Activated CD4-positive, alpha-beta T cell treated with anti-CD3 and anti-CD28 coated beads, Interleukin-2, amount 10 ng/mL, durations not matched to agents 24 days and 14 days (primary cell): ENCODE measurements around the gene INSM1. TPM values are rescaled to one million over a fixed set of nuclear protein-coding genes. Genes with fewer than 3 reads are reported as not detected.

Experiments
- DNase-seq: peaks from one replicate; pipeline ENCODE4 v3.0.0; 2022
- H3K27ac Mint-ChIP-seq: one replicate; pipeline ENCODE4 v1.8.0; 2022; ENCODE audit warnings: mild to moderate bottlenecking, mixed read lengths
- H3K27me3 Mint-ChIP-seq: one replicate; pipeline ENCODE4 v1.8.0; 2022; ENCODE audit warnings: mixed read lengths
- H3K36me3 Mint-ChIP-seq: one replicate; pipeline ENCODE4 v1.8.0; 2022; ENCODE audit warnings: low read depth, mild to moderate bottlenecking, mixed read lengths
- H3K4me1 Mint-ChIP-seq: one replicate; pipeline ENCODE4 v1.8.0; 2021; ENCODE audit warnings: mixed read lengths
- H3K4me3 Mint-ChIP-seq: one replicate; pipeline ENCODE4 v1.8.0; 2022; ENCODE audit warnings: mild to moderate bottlenecking, moderate library complexity, mixed read lengths
- H3K9me3 Mint-ChIP-seq: one replicate; pipeline ENCODE4 v1.8.0; 2021; ENCODE audit warnings: mixed read lengths
- intact Hi-C: fragments of 100-400 bp; cut with micrococcal nuclease; formaldehyde crosslinking; loops from one replicate; pipeline ENCODE4 v1.15.1; 2023
- total RNA-seq: library from RNA; stranded (reverse); gene quantifications from 2 replicates; pipeline ENCODE4 v1.2.3, GENCODE V29; 2022

INSM1 gene
- total RNA-seq, 1 donor from 2014 or later, result 46.7 TPM

DNA sequence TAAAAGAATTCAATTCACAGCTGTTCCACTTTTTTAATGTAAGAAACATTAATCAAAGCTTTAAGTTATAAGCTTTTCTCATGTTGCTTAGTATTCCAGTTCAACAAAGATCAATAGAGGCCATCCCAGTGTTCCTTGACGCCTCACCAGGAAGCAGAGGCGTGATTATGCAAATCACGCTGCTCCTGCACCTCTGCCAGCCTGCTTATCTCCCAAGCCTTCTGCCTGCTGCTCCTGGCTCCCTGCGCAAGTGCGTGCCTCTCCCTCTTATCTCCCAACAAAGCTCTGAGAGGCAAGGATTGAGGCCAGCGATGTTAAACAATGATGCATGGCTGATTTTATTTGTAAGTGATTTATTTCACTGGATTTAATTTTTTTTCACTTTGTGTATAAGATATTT is 42.8 kb downstream of the INSM1 start:
- Mint-ChIP-seq H3K36me3 (peaks cover 2% of the 10 kb centered on the region), H3K27ac (no peak overlapping the region), H3K4me3 (peak overlapping the region; percentile 43), H3K9me3 (no peaks in the 10 kb centered on the region), H3K27me3 (no peaks in the 10 kb centered on the region), H3K4me1 (peaks cover 28% of the 10 kb centered on the region)
- no peak for DNase-seq
- intact Hi-C loops, result loop anchor here (5.0 kb wide), 1 partner anchor 38 kb away; no protein-coding TSS in a partner anchor

DNA sequence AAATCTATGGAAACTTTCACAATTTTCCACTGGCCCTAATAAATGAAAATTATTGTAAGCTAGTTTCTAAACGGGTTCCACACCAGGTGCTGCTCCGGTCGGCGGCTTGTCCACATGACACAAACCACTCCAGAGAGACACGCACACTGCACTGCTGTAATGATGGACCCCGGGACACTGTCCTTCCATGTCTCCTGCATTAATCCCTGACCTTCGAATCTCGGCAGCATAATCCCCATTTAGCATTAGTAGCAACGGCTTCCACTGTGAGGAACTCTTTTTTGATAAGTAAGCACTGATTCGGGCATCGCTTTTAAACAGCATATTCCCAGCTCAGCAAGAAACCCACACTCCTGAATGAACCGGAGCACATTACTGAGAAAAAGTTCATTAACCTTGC is 43.5 kb downstream of the INSM1 start:
- Mint-ChIP-seq H3K4me3 (peak overlapping the region; percentile 30), H3K27me3 (no peaks in the 10 kb centered on the region), H3K4me1 (peaks cover 30% of the 10 kb centered on the region), H3K9me3 (no peaks in the 10 kb centered on the region), H3K27ac (peak overlapping the region; percentile 85), H3K36me3 (no peaks in the 10 kb centered on the region)
- intact Hi-C loops, result loop anchor here (5.0 kb wide), 1 partner anchor 39 kb away; no protein-coding TSS in a partner anchor
- no peak for DNase-seq

DNA sequence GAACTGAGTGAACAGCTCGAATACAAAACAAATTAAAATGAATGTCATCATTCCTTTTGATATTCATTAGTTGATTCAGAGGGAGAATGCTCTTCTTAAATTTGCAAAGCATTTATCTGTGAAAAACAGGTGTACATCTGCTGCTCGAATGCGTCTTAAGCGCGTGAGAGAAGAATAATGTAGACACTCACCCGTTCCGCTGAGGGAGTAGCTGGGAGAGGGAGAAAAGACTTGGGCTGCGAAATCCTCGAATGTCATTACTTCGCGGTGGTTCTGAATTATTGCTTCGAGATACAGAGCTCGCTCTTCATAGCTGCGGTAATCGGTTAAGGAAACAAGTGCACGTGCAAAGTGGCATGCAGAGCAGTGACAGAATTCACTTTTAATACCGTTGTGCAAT is 43.9 kb downstream of the INSM1 start:
- Mint-ChIP-seq H3K27me3 (no peaks in the 10 kb centered on the region), H3K9me3 (no peaks in the 10 kb centered on the region), H3K4me1 (peaks cover 30% of the 10 kb centered on the region), H3K36me3 (no peaks in the 10 kb centered on the region), H3K4me3 (peak overlapping the region; percentile 30), H3K27ac (peak overlapping the region; percentile 85)
- intact Hi-C loops, result loop anchor here (1.0 to 5.0 kb wide), 5 partner anchors 15 to 157 kb away; no protein-coding TSS in a partner anchor
- DNase-seq, result no peak

DNA sequence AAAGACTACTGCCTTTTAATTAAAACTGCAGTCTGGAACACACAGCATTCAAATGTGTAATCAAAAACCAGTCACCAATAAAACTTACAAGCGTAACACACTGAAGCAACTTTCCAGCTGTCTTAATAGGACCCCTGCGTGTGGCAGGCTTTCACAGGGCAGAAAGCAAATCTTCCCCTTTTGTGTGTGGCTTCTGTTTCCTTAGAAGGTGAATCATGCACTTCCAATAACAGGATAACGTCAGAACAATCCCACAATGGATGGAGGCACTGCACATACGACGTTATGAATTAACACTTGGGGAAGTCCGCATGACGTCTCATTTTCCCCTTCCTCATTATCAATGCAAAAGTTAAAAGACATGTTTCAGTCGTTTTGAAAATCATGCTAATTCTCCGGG is 44.8 kb downstream of the INSM1 start:
- Mint-ChIP-seq H3K4me3 (peak overlapping the region; percentile 30), H3K36me3 (peaks cover 5% of the 10 kb centered on the region), H3K27ac (peak overlapping the region; percentile 85), H3K4me1 (peaks cover 36% of the 10 kb centered on the region), H3K9me3 (no peaks in the 10 kb centered on the region), H3K27me3 (no peaks in the 10 kb centered on the region)
- DNase-seq, result no peak
- intact Hi-C loops, result loop anchor here (1.0 to 5.0 kb wide), 5 partner anchors 14 to 156 kb away; no protein-coding TSS in a partner anchor

DNA sequence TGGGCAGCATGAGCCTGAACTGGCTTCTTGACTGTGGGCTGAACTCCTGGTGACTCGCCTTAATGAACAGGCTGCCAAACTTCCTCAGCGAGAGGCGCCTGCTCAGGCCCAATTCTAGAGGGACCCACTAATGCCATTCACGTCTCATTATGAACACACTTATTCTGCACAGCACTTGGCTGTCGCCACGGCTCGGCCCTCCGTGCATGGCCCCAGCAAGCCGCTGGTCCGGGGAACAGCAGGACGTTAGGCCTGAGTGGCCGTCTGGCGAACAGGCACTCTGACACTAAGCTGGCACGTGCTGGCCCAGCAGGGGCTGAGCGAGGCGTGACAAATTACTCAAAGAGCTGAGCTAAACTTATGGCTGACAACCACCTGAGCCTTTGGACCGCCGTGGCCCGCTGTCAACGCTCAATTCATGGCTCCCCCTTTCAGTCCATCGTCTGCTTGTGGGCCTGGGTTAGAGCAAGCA is 45.9 kb downstream of the INSM1 start:
- intact Hi-C loops, result loop anchor here (2.0 to 5.0 kb wide), 4 partner anchors 13 to 155 kb away; no protein-coding TSS in a partner anchor
- Mint-ChIP-seq H3K9me3 (no peaks in the 10 kb centered on the region), H3K4me3 (no peak overlapping the region), H3K36me3 (peaks cover 7% of the 10 kb centered on the region), H3K4me1 (peaks cover 43% of the 10 kb centered on the region), H3K27ac (peak overlapping the region; percentile 85), H3K27me3 (no peaks in the 10 kb centered on the region)
- DNase-seq, result no peak

DNA sequence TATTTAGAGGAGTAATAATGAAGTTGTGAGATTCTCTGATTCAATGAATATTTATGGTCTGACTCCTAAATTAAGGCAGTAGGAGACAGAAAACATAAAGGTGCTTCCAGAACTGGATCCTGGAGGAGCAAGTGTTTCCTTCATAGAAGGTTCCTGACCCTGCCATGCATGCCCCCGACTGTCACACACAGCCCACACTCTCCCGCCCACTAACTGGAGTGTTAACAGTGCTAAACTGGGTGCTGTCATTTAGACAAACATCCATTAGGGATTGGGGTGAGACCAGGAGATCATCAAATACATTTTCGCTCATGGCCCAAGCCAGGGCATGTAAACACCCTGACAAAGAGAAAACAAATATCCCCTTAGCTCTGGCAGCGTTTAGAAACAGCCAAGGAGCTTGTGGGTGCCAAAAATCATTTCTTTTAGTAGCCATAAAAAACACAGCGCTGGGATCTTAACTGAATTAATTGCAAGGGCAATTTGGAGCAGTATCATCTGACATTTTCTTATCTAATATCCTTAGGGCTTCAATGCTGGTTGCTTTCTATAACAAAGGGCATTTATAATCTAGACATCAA is 46.8 kb downstream of the INSM1 start:
- intact Hi-C loops, result loop anchor here (5.0 kb wide), 1 partner anchor 42 kb away; no protein-coding TSS in a partner anchor
- Mint-ChIP-seq H3K4me3 (no peak overlapping the region), H3K4me1 (peaks cover 43% of the 10 kb centered on the region), H3K27ac (peak overlapping the region; percentile 73), H3K36me3 (peaks cover 7% of the 10 kb centered on the region), H3K27me3 (no peaks in the 10 kb centered on the region), H3K9me3 (no peaks in the 10 kb centered on the region)
- DNase-seq, result no peak

DNA sequence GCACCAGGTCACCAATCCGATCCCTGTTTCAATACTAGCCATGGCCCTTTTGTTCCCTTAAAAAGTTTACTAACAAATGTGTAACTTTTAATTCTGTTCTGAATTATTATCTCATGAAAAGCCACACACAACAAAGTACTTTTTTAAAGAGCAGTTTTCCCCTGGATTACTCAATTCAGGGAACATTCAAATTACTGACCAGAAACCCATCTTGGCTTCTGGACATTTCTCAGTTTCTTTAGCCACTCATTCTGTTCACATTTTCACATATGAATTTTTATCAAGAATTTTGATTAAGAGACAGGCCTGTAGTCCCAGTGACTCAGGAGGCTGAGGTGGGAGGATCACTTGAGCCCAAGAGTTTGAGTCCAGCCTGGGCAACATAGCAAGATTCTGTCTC is 47.4 kb downstream of the INSM1 start:
- intact Hi-C loops, result no loop called here
- no peak overlapping the region for H3K4me3 Mint-ChIP-seq
- peak overlapping the region; percentile 73 for H3K27ac Mint-ChIP-seq

DNA sequence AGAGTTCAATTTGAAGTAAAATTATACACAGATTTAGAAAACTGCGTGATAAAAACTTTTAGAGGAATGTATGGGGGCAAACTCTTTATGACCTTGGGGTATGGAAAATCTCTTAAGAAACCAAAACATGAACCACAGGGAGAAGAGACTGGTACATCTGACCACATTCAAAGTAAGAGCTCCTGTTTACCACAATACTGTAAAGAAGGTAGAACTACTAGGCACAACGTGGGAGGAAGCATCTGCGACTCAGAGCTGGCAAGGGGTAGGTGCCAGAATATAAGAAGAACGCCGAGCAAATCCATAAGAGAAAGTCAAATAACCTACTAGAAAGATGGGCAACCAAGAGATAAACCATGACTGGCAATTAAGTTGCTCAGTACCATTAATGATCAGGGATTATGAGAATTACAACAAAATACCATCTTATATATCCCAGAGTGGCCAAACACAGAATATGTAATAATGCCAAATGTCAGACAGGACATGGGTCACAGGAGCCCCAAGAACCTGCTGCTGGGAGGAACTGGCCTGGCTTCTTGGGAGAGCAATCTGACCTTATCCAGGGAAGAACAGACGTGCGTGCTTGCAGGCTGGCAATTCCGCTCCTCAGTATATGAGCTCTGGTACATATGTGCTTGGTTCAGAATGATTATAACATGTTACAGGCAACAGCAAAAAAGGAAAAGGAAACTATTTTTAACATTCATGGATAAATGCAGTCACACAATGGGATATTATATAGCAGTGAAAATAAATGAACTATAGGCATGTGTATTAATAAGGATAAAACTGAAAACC is 50.2 kb downstream of the INSM1 start:
- no peaks in the 10 kb centered on the region for H3K27me3 Mint-ChIP-seq
- H3K9me3 Mint-ChIP-seq, result no peaks in the 10 kb centered on the region
- intact Hi-C loops, result no loop called here
- no peak overlapping the region for H3K4me3 Mint-ChIP-seq
- peaks cover 33% of the 10 kb centered on the region for H3K4me1 Mint-ChIP-seq
- DNase-seq, result no peak
- H3K36me3 Mint-ChIP-seq, result peaks cover 10% of the 10 kb centered on the region
- peak overlapping the region; percentile 60 for H3K27ac Mint-ChIP-seq

More for the DNA sequence above, 47.4 kb downstream of the INSM1 start:
- no peaks in the 10 kb centered on the region for H3K9me3 Mint-ChIP-seq
- no peaks in the 10 kb centered on the region for H3K27me3 Mint-ChIP-seq
- peaks cover 7% of the 10 kb centered on the region for H3K36me3 Mint-ChIP-seq
- H3K4me1 Mint-ChIP-seq, result peaks cover 43% of the 10 kb centered on the region
- DNase-seq, result no peak
